ENCODE measurements around the gene CCDC192.
"Not testable (repeated sequence)": the region's sequence is repeated elsewhere in the genome, so short reads cannot be mapped to it uniquely, and the experiment has no call there.

CCDC192 gene

DNA sequence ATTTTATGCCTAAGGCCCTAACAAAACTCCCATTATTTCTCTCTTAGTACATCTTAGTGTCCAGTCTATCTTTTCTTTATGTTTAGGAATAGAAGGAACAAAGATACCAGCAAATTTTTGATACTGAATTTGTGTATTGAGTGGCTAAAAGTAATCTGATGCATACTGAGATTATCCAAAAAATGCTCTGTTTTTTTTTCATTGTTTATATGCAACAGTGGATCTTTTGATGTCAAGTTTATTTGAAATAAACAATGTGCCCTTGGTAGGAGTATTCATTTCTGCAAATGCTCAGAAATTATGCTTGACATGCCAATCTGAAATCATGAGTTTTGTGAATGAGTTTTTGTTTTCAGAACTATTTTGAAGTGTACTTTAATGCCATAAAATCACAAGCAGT, 58.7 kb downstream of the CCDC192 start:
- no peak for DNase-seq (ENCODE audit: low read depth in 3 of 3)

- no peak for DNase-seq (ENCODE audit: low read depth in 3 of 3)
These were observed 59.2 kb downstream of the CCDC192 start for GRCh38 chr5:127762412-127762811.

DNA sequence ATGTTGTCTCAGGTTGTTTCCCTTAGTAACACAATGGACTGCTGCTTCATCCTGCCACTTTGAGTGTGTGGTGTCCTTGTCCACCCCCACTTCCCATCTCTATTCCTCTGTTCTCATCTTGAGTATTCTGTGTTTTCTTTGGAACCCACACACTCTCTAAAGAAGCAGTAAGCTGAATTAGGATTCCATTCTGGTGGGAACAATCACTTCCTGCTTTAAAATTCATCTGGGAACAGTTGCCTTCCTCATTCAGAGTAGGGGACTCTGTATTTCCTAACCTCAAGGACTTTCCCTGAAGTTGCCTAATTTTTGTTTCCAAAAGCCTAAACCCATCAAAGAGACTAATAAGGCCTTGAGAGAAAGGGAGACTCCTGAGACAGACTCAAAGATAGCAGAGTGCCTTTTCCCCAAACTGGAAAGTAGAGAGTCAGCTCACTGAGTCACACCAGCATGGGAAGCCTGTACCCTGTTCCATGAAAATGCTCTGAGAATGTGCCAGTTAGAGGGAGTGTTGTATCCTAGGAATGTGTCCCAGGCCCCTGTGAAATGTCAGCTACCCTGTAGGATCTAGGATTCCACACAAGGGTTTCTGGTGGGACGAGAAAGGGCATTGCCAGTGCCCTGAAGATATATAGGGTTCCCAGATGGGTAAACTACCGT, 63.6 kb downstream of the CCDC192 start:
- DNase-seq (ENCODE audit: low read depth in 3 of 3): no peak

DNA sequence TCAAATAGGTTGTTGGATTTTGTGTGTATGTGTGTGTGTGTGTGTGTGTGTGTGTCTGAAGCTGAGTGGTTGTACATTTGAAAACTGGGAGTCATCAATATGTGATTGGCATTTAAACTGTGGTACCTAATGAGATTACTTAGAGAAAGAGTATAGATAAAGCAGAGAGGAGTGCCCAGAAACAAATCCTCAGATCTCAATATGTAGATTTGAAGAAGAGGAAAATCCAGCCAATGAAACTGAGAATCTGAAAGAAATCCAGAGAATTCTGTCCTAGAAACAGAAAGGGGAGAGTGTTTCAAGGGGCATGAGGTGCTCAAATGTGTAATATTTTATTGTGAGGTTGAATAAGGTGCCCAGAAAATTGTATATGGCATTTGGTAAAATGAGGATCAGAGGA, 66.2 kb downstream of the CCDC192 start:
- DNase-seq (ENCODE audit: low read depth in 3 of 3): no peak

DNA sequence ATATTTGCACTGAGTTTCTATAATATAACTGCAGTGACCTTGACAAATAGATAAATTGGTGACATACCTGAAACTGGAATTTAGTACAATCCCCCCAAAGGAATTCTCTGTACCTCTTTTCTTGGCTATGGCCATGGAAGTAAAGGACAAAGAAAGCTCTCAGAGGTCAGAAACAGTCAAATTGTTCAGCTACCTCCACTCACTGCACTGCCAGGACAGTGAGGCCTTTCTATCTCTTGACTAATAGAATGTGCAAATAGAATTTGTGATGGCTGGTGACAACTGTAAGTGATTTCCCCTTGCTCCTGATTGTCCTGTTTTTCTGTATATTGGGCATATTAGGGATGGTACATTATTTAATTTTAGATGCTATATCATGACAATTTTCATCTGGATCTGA, 67.1 kb downstream of the CCDC192 start:
- no peak for DNase-seq (ENCODE audit: low read depth in 3 of 3)

DNA sequence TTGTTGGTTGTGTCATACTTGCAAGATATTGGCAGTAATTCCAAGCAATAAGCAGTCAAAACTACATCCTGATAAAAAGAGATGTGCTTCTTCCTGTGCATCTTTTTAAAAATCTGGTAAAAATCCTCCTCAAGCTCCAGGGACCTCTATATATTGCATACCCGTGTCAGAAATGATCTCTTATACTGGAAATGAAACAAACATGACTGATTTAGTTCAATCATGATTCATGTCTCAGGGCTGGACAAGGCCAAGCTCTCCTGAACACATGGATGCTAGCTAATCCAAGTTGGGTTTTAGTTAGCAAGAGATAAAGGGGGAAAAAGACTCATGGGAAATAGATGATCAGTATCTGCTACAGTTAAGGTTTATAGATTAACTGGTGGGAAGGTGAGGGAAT, 69.3 kb downstream of the CCDC192 start:
- DNase-seq (ENCODE audit: low read depth in 3 of 3): no peak

- DNase-seq (ENCODE audit: low read depth in 3 of 3): no peak
These were observed 71.0 kb downstream of the CCDC192 start for GRCh38 chr5:127774221-127774620.

GRCh38 chr5:127776477-127776876, 73.3 kb downstream of the CCDC192 start:
- no peak for DNase-seq (ENCODE audit: low read depth in 3 of 3)

DNA sequence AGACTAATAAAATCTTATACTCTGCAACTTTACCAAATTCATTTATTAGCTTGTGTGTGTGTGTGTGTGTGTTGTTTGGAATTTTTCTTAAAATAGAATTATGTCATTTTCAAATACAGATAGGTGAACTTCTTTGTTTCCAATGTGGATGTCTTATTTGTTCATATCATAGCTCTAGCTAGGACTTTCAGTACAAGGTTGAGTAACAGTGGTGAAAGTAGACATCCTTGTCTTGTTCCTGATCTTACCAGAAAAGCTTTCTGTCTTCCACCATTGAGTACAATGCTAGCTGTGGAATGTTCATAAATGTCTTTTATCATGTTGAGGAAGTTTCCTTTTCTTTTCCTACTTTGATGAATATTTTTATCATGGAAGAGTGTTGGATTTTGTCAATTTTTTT, 74.8 kb downstream of the CCDC192 start:
- no peak for DNase-seq (ENCODE audit: low read depth in 3 of 3)

DNA sequence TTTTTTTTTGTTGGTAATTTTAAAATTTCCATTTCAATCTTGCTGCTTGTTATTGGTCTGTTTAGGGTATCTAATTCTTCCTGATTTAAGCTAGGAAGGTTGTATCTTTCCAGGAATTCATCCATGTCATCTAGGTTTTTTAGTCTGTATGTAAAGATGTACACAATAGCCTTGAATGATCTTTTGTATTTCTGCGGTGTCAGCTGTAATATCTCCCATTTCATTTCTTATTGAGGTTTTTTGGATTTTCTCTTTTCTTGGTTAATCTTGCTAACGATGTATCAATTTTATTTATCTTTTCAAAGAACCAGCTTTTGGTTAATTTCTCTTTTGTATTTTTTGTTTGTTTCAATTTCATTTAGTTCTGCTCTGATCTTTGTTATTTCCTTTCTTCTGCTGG, 79.3 kb downstream of the CCDC192 start:
- not testable (repeated sequence) for DNase-seq (ENCODE audit: low read depth in 3 of 3)

- no peak for DNase-seq (ENCODE audit: low read depth in 3 of 3)
These were observed 82.1 kb downstream of the CCDC192 start for GRCh38 chr5:127785098-127785927.

GRCh38 chr5:127791439-127791838, 88.2 kb downstream of the CCDC192 start:
- DNase-seq (ENCODE audit: low read depth in 3 of 3): no peak

- DNase-seq (ENCODE audit: low read depth in 3 of 3): not testable (repeated sequence)
These were observed 88.7 kb downstream of the CCDC192 start for GRCh38 chr5:127791908-127792307.

DNA sequence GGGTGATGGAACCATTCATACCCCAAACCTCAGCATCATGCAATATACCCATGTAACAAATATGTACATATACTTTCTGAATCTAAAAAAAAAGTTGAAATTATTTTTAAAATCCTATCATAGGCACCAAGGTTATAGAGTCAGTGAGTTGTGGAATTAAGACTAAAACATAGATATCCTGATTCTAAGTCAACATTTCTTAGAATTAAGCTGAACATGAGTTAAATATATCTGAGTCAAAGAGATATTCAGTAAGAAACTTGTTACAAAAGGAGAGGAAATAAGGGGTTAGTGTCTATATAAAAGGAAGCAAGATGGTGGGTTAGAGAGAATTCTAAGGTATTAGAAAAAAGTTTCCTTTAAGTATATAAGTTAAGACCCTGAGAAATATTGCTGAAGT, 89.9 kb downstream of the CCDC192 start:
- no peak for DNase-seq (ENCODE audit: low read depth in 3 of 3)

DNA sequence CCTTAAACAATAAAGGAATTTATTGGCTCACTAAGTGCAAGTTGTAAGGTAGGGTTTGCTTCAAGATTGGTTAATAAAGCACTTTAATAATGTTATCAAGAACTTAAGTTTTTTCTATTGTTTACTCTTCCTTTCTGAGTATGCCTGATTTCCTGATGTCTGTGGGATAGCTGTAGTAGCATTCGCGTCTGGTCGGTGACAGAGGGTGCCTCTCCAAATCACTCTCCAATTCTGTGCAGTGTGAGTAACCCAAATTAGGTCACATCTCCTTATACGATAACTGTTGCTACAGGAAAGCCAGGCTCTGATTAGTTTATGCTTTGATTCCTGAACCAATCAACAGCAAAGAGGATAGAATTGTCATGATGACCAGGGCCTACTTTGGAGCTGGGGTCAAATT, 90.7 kb downstream of the CCDC192 start:
- DNase-seq (ENCODE audit: low read depth in 3 of 3): no peak

GRCh38 chr5:127796211-127796610, 93.0 kb downstream of the CCDC192 start:
- no peak for DNase-seq (ENCODE audit: low read depth in 3 of 3)

- DNase-seq (ENCODE audit: low read depth in 3 of 3): no peak
These were observed 96.2 kb downstream of the CCDC192 start for GRCh38 chr5:127799293-127799905.

DNA sequence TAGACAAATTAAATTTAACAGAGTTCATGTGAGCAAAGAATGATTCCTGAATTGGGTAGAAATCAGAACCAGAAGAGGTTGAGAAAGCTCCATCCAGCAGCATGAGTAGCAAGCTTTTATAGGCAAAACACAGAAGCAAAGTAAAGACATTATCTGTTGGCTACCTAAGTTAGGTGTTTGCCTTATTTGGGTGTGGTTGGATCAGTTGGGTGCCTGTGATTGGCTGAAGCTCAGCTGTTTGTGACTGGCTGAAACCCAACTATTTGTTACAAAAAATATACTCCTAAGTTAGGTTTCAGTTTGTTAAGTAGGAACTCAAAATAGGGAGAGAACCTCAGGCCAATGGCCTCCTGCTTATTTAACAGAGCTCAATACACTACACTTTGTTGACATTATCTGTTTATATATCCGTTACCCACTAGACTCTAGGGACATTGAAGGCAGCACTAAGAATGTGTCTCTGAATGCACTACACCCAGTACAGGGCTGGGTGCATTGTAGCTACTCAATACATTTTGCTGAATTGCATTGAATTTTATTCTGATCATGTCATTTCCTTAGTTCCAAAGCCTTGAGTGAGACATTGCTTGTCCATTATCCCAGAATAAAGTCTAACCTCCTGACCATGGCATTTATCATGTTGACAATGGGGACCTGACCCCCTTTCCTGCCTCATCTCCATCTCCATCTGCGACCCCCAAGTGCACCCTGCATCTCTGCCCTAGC, 98.7 kb downstream of the CCDC192 start:
- no peak for DNase-seq (ENCODE audit: low read depth in 3 of 3)

DNA sequence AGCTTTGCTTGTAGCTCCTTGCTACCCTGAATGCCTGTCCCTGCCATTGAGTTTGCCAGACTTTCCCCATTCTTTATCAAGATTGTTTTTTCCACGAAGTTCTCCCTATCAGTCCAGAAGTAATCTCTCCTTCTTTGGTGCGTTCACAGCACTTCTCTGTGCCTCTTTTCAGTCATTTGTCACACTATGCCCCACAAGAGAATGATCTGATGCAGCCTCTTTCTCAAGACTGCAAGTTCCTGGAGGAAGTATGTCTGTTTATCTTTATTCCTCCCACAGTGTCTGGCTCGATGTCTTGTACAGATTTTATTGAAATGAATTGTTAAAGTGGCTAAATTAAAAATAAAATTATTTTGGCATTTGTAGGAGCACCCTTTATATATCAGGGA, 99.3 kb downstream of the CCDC192 start:
- no peak for DNase-seq (ENCODE audit: low read depth in 3 of 3)

DNA sequence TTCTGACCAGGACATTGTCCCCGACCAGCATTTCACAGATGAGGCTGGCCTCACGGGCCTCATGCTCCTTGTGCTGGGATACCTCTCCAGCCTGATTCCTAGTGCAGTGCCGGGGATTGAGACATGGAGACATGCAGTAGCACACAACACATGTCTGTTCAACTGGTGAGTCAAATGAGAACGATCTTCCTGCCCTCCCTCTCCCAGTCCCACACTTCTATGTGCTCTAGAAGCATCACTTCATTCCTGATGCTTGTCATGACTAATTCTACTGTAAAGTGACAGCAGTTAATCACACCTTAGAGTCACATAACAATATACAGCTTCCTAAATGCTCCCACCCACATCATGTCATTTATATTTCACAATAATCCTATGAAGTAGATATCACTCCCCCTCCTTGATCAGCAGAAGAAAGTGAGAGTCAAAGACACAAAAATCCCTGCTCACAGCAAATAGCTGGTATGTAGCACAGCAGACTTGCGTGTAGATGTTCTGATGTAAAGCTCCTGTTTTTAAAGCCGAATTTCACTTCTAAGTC, 101.8 kb downstream of the CCDC192 start:
- DNase-seq (ENCODE audit: low read depth in 3 of 3): no peak

DNA sequence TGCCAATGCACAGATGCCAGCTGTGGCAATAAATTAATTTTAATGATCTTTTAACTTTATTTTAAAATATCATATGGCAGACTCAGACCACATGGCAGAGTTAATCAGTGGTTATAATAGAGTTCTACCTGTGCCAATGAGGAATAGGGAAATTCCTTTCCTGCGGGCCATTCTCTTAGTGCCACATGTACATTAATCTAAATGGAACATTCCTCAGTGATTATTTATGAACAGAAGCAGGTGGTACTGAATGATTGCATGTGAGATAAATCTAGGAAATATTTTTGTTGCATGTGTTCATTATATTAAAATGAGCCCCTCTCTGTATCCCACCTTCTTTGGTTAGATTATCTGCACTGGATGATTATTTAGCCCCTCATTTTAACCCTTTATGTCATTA, 102.3 kb downstream of the CCDC192 start:
- DNase-seq (ENCODE audit: low read depth in 3 of 3): no peak

DNA sequence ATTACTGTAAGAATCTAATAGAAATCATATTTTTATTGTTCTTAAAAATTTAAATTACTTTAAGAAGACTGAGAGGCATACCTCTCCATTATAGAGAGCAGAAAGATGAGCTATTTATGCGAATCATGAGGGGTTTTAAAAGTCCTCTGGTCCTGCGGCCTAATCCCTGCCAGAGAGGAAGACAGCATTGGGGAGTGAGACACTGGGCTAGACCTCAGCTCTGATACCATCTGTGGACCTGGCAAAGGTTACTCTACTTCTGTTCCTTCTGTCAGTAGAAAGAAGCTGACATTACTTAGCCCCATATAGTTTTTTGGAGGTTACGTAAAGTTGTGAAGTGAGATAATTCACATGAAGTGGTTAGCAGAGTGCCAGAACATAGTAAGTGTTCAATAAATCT, 103.6 kb downstream of the CCDC192 start:
- no peak for DNase-seq (ENCODE audit: low read depth in 3 of 3)
